Measurements from ENCODE around the gene SIL1. TPM values are rescaled to one million over a fixed set of nuclear protein-coding genes. Genes with fewer than 3 reads are reported as not detected.

SIL1 gene
- total and polyA plus RNA-seq, 9 of the 15 experiments (the other 6 are each of a cell fraction or from before 2014, with no cell fraction given), result 1.3 to 30.5 (median 18.1) TPM

- Histone ChIP-seq H3K4me2 (ENCODE audit: insufficient read depth, low read length) (no peak overlapping the region), H3K4me3 (no peak overlapping the region), H3K9ac (ENCODE audit: insufficient read depth in 1 of 2, low read depth in 2 of 2, low read length in 2 of 2) (no peak overlapping the region), H3K27me3 (ENCODE audit: control insufficient read depth in 2 of 2, insufficient read depth in 2 of 2, low read length in 2 of 2) (no peaks in the 10 kb centered on the region), H3K79me2 (ENCODE audit: control insufficient read depth, insufficient read depth, low read length) (peaks cover 20% of the 10 kb centered on the region), H3K36me3 (ENCODE audit: control insufficient read depth, insufficient read depth, low read length) (peaks cover 8% of the 10 kb centered on the region), H3K9me1 (ENCODE audit: control insufficient read depth, insufficient read depth, low read length) (no peaks in the 10 kb centered on the region), H2AFZ (ENCODE audit: low read depth, low read length) (no peak overlapping the region), H3K9me3 (replicated peaks; ENCODE audit: control insufficient read depth, insufficient read depth, low read depth, low read length) (no peaks in the 10 kb centered on the region), H3K4me1 (replicated peaks in 1 of 2; ENCODE audit: control insufficient read depth in 2 of 2, insufficient read depth in 2 of 2, low read length in 2 of 2) (peaks cover 7 to 9% of the 10 kb centered on the region in 2 experiments; a peak in 3 of 5 replicates), H4K20me1 (replicated peaks; ENCODE audit: control insufficient read depth, insufficient read depth, low read length) (no peaks in the 10 kb centered on the region), H3K27ac (ENCODE audit: extremely low read depth, low read depth, low read length) (no peak overlapping the region)
- intact Hi-C loops (cut with micrococcal nuclease), result no loop called here
- DNase-seq (ENCODE audit: extremely low read depth in 1 of 4, low spot score in 3 of 4) (no peak), ATAC-seq (no peak), FAIRE-seq (peak; percentile 64)
- no TSS peak for BruUV-seq (replicated peaks)
- in situ Hi-C loops (cut with MboI), result no loop called here
- no peak for TF ChIP-seq RBM17 (IDR thresholded peaks at IDR 0.05; ENCODE audit: borderline replicate concordance, low read depth, low read length)
- no peak for TF ChIP-seq ZSCAN32 (CRISPR knock-in tag; IDR thresholded peaks at IDR 0.05)
- no peak for TF ChIP-seq KAT7 (CRISPR knock-in tag; IDR thresholded peaks at IDR 0.05; ENCODE audit: borderline replicate concordance)
- no peak for TF ChIP-seq ZNF431 (CRISPR knock-in tag; IDR thresholded peaks at IDR 0.05)
- no peak for TF ChIP-seq E2F5 (CRISPR knock-in tag; IDR thresholded peaks at IDR 0.05)
- 0 out of 2 replicates have a peak, but pooled peaks have one; percentile 4 for TF ChIP-seq NFIC (IDR thresholded peaks at IDR 0.05)
- no peak for TF ChIP-seq LCOR (CRISPR knock-in tag; IDR thresholded peaks at IDR 0.05)
- ChIA-PET POLR2A (no interaction called here), CTCF (ENCODE audit: low intra/inter-chr PET ratio) (interaction anchor here (0.6 kb wide), 1 partner anchor 483 kb away, joined by 3 read pairs; no protein-coding TSS in a partner anchor)
- WGBS (ENCODE audit: insufficient coverage, low coverage, missing lambda C conversion rate), result 79% methylated on average over 5 of the region's 5 CpGs
Observed at GRCh38 chr5:139196296-139196956, 1.7 kb downstream of the SIL1 start.
